Transverse colon (tissue), 4 donors: ENCODE data around the gene TPSAB1. TPM values are rescaled to one million over a fixed set of nuclear protein-coding genes. Genes with fewer than 3 reads are reported as not detected.

ENCODE experiments used
- DNase-seq: peaks from one replicate; pipeline ENCODE4 v3.0.0-alpha.2; 2019
- H3K27ac ChIP-seq, 4 donors: fragments of 200-600 bp; sonication (generic); 2 replicates each; pipeline ENCODE4 v1.5.1; 2016 to 2018; ENCODE audit warnings: inconsistent platforms in 4 of 4
- H3K27me3 ChIP-seq: fragments of 200-600 bp; sonication (generic); 2 replicates; pipeline ENCODE4 v1.5.1; 2017; ENCODE audit warnings: inconsistent platforms
- H3K36me3 ChIP-seq, 4 donors: fragments of 200-600 bp; sonication (generic); 2 replicates each; pipeline ENCODE4 v1.5.1; 2017 to 2019; ENCODE audit warnings: inconsistent platforms in 4 of 4
- H3K4me1 ChIP-seq, 4 donors: fragments of 200-600 bp; sonication (generic); 2 replicates each; pipeline ENCODE4 v1.5.1; 2017 to 2020; ENCODE audit warnings: inconsistent platforms in 4 of 4
- H3K4me3 ChIP-seq, 4 donors: fragments of 200-600 bp; sonication (generic); 1 replicate in 1 of 4; 2 replicates in 3 of 4; pipeline versions ENCODE4 v1.5.1 to v1.6.1; 2017 to 2019; ENCODE audit warnings: inconsistent platforms in 4 of 4
- H3K9me3 ChIP-seq, 2 donors: fragments of 200-600 bp; sonication (generic); 2 replicates each; pipeline ENCODE4 v1.5.1; 2017 to 2019; ENCODE audit warnings: inconsistent platforms in 2 of 2
- CTCF ChIP-seq, 5 experiments: fragments of 200-600 bp in 3 of 5; fragments of 450-650 bp in 2 of 5; sonication (generic) in 3 of 5; IDR thresholded peaks; 1 replicate in 2 of 5; 2 replicates in 3 of 5; pipeline ENCODE4 v1.5.1; 2016 to 2017; ENCODE audit warnings: antibody characterized with exemption in 5 of 5, inconsistent platforms in 3 of 5, mild to moderate bottlenecking in 2 of 5, moderate library complexity in 1 of 5
- EP300 ChIP-seq: sonication (generic); formaldehyde crosslinking; IDR thresholded peaks from one replicate; pipeline ENCODE4 v1.6.1; 2017; ENCODE audit warnings: antibody characterized with exemption, low read depth
- POLR2A ChIP-seq: fragments of 450-650 bp; IDR thresholded peaks from one replicate; pipeline ENCODE4 v1.6.1; 2016; ENCODE audit warnings: antibody characterized with exemption, mild to moderate bottlenecking, moderate library complexity
- POLR2AphosphoS5 ChIP-seq, 3 donors: sonication (generic); formaldehyde crosslinking; IDR thresholded peaks; one replicate each; pipeline ENCODE4 v1.6.1; 2016; ENCODE audit warnings: antibody characterized with exemption in 3 of 3
- WGBS, 2 donors: methylation state at CpG; one replicate each; pipeline ENCODE4 v1.1.5; 2018; ENCODE audit warnings: low coverage in 1 of 2; 5-methylcytosine and 5-hydroxymethylcytosine counted together
- in situ Hi-C, 4 donors: fragments of 200-750 bp; cut with MboI; loops; one replicate each; pipeline versions ENCODE4 v1.15.0 to v1.15.1; 2017; ENCODE audit warnings: low sequenced_read_pairs in 3 of 4, low pct_ligation_motif_present in 1 of 4, low pct_unique_long_range_greater_than_20kb in 1 of 4
- intact Hi-C: fragments of 100-400 bp; cut with DNase I; formaldehyde crosslinking; loops from one replicate; pipeline ENCODE4 v1.15.1; 2023; ENCODE audit warnings: low total_unique reads
- total RNA-seq, 4 donors: library from RNA; depleted of rRNA; stranded (reverse); fragments of >200 nt; gene quantifications; one replicate each; pipeline ENCODE4 v1.1.0, GENCODE V29; 2016

Gene TPSAB1
- total RNA-seq, 4 donors from 2014 or later = 9.4 to 33.7 (median 23.8) TPM

GRCh38 chr16:1214719-1215118, 25.8 kb upstream of the TPSAB1 start:
- in situ Hi-C loops (no loop called here), intact Hi-C loops (no loop called here)
- Histone ChIP-seq H3K36me3 (no peaks in the 10 kb centered on the region), H3K9me3 (no peaks in the 10 kb centered on the region), H3K4me3 (no peak overlapping the region), H3K4me1 (no peaks in the 10 kb centered on the region), H3K27ac (no peak overlapping the region), H3K27me3 (no peaks in the 10 kb centered on the region)
- no peak for TF ChIP-seq EP300
- no peak for TF ChIP-seq POLR2AphosphoS5 (IDR thresholded peaks at IDR 0.05)
- TF ChIP-seq POLR2A = no peak
- TF ChIP-seq CTCF (IDR thresholded peaks at IDR 0.05) = no peak
- WGBS, 2 donors = 71% methylated on average over 8 of the region's 16 CpGs; no CpG with 5 or more reads in 1 of the 2 donors
- DNase-seq = no peak

GRCh38 chr16:1215574-1216295, 24.8 kb upstream of the TPSAB1 start:
- Histone ChIP-seq H3K4me1 (no peaks in the 10 kb centered on the region), H3K4me3 (no peak overlapping the region), H3K9me3 (no peaks in the 10 kb centered on the region), H3K27me3 (no peaks in the 10 kb centered on the region), H3K27ac (no peak overlapping the region), H3K36me3 (no peaks in the 10 kb centered on the region)
- intact Hi-C loops = no loop called here
- DNase-seq = no peak
- in situ Hi-C loops = no loop called here
- WGBS, 2 donors = 73% methylated on average over 32 of the region's 32 CpGs; no CpG with 5 or more reads in 1 of the 2 donors
- TF ChIP-seq POLR2A (no peak), CTCF (IDR thresholded peaks at IDR 0.05) (no peak), EP300 (no peak), POLR2AphosphoS5 (IDR thresholded peaks at IDR 0.05) (no peak)

DNA sequence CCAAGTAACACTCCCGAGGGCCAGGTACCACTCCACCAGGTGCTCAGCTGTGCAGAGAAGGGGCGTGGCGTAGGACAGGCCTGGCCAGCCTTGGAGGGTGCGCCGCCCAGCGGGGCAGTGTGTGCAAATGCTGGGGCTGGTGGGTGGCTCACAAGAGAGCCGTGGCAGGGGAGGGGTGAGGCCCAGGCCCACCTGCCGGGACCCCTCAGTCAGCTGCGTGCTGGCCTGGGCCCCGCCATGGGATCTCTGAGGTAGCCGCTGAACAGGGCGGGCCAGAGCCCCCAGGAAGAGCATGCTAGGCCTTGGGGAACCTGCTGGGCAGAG, 24.2 kb upstream of the TPSAB1 start:
- no peak for TF ChIP-seq EP300
- TF ChIP-seq POLR2A = no peak
- TF ChIP-seq POLR2AphosphoS5 (IDR thresholded peaks at IDR 0.05) = no peak
- no peak for TF ChIP-seq CTCF (IDR thresholded peaks at IDR 0.05)
- H3K9me3 ChIP-seq = no peaks in the 10 kb centered on the region
- no peak for DNase-seq
- 43% methylated on average over 6 of the region's 12 CpGs; no CpG with 5 or more reads in 1 of the 2 donors for WGBS, 2 donors
- intact Hi-C loops (no loop called here), in situ Hi-C loops (no loop called here)
- no peak overlapping the region for H3K27ac ChIP-seq
- H3K36me3 ChIP-seq = no peaks in the 10 kb centered on the region
- no peaks in the 10 kb centered on the region for H3K4me1 ChIP-seq
- H3K27me3 ChIP-seq = no peaks in the 10 kb centered on the region
- no peak overlapping the region for H3K4me3 ChIP-seq

- in situ Hi-C loops = no loop called here
- Histone ChIP-seq H3K4me1 (no peaks in the 10 kb centered on the region), H3K27me3 (no peaks in the 10 kb centered on the region), H3K27ac (no peak overlapping the region), H3K9me3 (no peaks in the 10 kb centered on the region), H3K36me3 (no peaks in the 10 kb centered on the region), H3K4me3 (no peak overlapping the region)
- intact Hi-C loops = no loop called here
- TF ChIP-seq EP300 (no peak), POLR2A (no peak), POLR2AphosphoS5 (IDR thresholded peaks at IDR 0.05) (no peak), CTCF (IDR thresholded peaks at IDR 0.05) (no peak)
- DNase-seq = no peak
- WGBS, 2 donors = 79 to 82% methylated on average over 7 to 32 of the region's 32 CpGs
Measured at GRCh38 chr16:1216681-1217400, 23.7 kb upstream of the TPSAB1 start.
